GM18907 (cell line): Measurements from ENCODE around the gene PRDM2.

Source experiments
- ATAC-seq: cut with Tn5 transposase; IDR thresholded peaks from one replicate; pipeline ENCODE4 v1.9.1; 2021; ENCODE audit warnings: mild to moderate bottlenecking, moderate library complexity; ENCODE audit not compliant: unreplicated experiment

Gene PRDM2

DNA sequence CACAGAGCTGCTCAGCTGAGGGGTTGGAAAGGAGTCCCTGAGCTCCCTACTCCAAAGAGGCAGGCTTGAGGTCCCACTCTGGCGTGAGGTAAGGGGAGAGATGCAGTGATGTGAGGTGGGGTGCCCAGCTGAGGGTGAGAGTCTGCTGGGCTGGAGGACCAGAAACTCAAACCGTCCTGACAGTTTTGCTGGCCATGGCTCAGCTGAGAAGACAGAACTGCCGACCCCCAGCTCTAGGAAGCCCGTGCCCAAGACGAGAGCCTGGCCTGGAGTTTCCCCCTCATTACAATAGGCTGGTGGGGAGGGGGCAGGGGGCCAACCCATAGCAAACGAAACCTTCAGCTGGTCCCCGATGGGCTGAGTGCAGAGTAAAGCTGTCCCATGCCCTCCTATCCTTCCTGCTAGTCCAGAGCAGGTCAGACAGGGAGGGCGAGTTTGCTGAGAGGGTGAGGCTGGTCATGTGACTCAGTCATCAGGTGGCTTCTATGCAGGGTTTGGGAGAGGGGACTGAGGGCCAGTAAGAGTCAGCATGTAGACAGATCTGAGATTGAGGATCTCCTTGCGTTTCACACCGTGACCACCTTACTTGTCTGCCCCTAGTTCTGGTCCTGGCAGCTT, 129.3 kb downstream of the PRDM2 start:
- ATAC-seq, result no peak

DNA sequence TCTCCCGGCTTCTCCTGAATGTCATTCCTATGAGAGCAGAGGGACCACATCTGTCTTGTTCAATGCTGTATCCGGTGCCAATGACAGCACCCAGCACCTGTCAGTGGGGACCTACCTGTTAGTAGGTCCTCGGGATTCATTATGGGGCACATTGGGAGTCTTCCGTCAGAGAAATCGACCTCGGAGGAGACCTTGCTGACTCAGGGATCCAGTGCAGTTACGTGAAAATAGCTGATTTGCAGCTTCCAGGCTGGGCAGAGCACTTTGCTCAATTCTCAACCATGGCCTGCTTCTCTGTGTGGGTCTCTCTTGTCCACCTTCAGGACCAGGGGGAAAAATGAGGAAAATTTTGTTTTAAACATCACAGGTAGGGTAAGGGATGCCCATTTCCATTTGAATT, 130.2 kb downstream of the PRDM2 start:
- no peak for ATAC-seq

- ATAC-seq, result no peak
Observed at GRCh38 chr1:13830616-13831280, 130.8 kb downstream of the PRDM2 start.

DNA sequence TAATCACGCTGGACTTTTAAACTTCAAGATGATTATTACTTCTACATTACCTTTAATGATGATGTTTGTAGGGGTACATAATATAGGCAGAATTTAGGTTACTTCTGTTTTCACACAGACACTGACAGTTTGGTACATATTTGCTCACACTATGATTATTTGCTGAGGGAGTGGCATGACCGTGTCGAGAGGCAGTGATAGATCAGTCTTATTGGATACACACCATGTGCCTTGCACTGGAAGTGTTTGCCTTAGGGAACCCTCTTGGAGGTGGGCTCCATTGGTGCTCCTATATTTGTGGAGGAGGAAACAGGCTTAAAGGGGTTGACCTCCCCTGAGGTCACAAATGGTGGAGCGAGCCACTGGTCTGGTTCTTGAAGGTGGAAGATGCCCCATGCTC, 132.1 kb downstream of the PRDM2 start:
- no peak for ATAC-seq

DNA sequence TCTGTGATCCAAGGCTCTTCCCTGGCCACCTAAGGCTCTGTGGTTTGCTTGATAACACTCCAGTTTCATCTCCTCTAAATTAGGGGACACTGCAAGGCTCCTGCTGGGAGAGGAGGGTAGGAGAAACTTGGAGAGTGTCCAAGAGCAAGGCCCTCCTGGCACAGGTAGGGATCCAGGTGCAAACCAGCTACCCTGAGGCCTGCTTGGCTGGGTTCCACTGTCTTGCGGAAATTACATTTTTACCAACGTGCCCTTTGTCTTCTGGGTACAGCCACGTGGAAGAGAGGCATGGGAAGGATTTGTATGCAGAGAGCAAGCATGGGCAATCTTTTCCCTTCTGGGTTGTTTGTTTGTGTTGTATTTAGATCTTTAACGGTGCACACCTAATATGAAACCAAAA, 132.5 kb downstream of the PRDM2 start:
- no peak for ATAC-seq

DNA sequence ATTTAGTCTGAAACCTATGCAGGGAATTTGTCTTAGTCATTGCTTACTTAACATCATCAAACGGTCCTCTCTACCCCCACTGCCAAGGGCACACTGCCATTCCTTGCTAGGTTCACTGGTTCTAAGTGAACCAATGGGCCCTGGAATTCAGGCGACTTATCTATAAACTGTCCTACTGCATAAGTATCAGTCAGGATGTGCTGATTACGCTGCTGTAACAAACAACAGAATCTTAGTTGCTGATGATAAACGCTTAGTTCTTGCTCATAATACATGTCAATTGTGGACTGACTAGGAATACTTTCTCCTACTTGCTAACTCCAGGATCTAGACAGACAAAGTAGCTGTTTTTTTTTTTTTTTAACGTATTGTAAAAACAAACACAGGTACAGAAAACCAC, 136.1 kb downstream of the PRDM2 start:
- no peak for ATAC-seq

DNA sequence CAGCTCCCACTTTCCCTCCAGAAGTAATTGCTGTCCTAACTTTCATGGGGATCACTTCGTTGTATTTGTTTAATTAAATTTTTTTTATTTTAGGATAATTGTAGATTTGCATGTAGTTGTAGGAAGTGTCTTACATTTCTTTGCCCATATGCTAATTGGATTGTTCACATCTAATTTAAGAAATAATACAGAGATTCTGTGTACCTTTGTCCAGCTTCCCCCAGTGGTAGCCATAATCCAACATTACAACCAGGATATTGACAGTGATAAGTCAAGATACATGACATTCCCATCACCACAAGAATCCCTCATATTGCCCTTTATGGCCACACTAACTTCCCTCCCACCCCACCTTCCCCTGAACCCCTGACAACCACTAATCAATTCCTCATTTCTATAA, 136.6 kb downstream of the PRDM2 start:
- ATAC-seq, result no peak

- no peak for ATAC-seq
Observed at GRCh38 chr1:13838236-13838635, 138.2 kb downstream of the PRDM2 start.

- no peak for ATAC-seq
Observed at GRCh38 chr1:13842497-13842896, 142.5 kb downstream of the PRDM2 start.

DNA sequence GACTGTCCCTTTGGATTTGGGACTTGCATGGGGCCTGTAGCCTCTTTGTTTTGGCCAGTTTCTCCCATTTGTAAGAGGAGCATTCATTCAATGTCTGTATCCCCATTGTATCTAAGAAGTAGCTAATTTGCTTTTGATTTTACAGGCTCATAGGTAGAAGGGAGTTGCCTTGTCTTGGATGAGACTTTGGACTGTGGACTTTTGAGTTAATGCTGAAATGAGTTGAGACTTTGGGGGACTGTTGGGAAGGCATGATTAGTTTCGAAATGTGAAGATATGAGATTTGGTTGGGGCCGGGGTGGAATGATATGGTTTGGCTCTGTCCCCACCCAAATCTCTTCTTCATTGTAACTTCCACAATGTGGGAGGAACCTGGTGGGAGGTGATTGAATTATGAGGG, 151.7 kb downstream of the PRDM2 start:
- ATAC-seq, result no peak

DNA sequence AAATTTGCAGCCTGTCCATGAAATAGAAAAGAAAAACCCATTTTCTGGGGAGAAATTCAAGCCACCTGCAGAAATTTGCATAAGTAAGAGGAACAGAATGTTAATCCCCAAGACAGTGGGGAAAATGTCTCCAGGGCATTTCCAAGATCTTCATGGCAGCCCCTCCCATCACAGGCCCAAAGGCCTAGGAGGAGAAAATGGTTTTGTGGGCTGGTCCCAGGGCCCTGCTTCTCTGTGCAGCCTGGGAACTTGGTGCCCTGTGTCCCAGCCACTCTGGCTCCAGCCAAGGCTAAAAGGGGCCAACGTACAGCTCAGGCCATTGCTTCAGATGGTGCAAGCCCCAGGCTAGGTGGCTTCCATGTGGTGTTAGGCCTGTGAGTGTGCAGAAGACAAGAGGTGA, 155.6 kb downstream of the PRDM2 start:
- no peak for ATAC-seq

GRCh38 chr1:13860031-13860430, 160.0 kb downstream of the PRDM2 start:
- no peak for ATAC-seq

DNA sequence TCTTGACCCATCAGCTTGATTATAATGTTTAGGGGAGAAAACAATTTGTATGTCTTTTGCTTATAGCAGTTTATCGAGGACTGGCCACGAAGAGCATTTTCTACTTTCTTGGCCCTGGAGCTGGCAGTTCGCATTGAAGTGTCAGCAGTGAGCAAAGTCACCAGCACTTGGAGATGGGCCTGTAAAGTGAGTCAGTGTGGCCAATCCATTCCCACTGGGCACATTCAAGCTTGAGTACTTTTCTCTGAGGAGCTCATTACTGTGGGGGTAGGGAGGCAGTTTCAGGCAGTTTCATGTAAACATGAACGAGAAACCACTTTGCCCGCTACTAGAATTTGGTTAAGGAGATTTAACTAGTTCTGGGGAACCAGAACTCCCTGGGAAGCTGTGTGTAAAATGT, 164.8 kb downstream of the PRDM2 start:
- no peak for ATAC-seq

DNA sequence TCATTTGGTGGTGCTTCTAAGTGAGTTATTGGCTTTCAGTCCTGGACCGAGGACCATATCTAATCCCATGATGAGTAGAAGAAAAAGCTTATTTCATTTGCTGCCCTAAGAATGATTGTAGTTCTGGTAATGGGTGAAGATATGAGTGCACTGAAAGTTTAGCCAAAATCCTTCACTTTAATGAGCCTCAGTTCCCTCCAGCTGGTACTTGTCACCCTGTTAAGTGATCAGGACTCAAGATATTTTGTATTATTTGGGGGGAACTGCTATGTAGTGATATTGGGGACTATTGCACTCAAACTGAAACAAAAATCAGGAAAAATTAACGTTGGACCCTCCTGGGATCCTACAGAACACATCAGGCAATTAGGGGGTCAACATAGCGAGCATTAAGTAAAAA, 165.9 kb downstream of the PRDM2 start:
- ATAC-seq, result no peak

- ATAC-seq, result no peak
Observed at GRCh38 chr1:13867603-13868002, 167.6 kb downstream of the PRDM2 start.

- ATAC-seq, result no peak
Observed at GRCh38 chr1:13869172-13869797, 169.3 kb downstream of the PRDM2 start.

- no peak for ATAC-seq
Observed at GRCh38 chr1:13871413-13871812, 171.4 kb downstream of the PRDM2 start.

- ATAC-seq, result no peak
Observed at GRCh38 chr1:13871886-13872285, 171.9 kb downstream of the PRDM2 start.

- ATAC-seq, result no peak
Observed at GRCh38 chr1:13873032-13873431, 173.0 kb downstream of the PRDM2 start.
